Activated T-cell treated with anti-CD3 and anti-CD28 coated beads for 1 hour (primary cell): ENCODE measurements around the gene USH2A.

Experiments used
- DNase-seq: peaks from one replicate; pipeline ENCODE4 v3.0.0-alpha.2; 2020; ENCODE audit warnings: low read depth

Gene USH2A

GRCh38 chr1:215594640-215595039 lies 828.6 kb downstream of the USH2A start:
- DNase-seq = no peak

- DNase-seq = no peak
Observed at GRCh38 chr1:215590779-215591491, 832.3 kb downstream of the USH2A start.

GRCh38 chr1:215589650-215590435 lies 833.4 kb downstream of the USH2A start:
- DNase-seq = no peak

- DNase-seq = no peak
Observed at GRCh38 chr1:215584389-215584788, 838.9 kb downstream of the USH2A start.

GRCh38 chr1:215583185-215583749 lies 840.0 kb downstream of the USH2A start:
- DNase-seq = no peak

- DNase-seq = no peak
Observed at GRCh38 chr1:215581896-215582295, 841.4 kb downstream of the USH2A start.
